Measurements from ENCODE around the gene YPEL5. TPM values are rescaled to one million over a fixed set of nuclear protein-coding genes. Genes with fewer than 3 reads are reported as not detected.

YPEL5 gene
- total and polyA plus RNA-seq, 2 donors (not counting 1 experiment from before 2014, with no cell fraction given) = 94.7 to 159 TPM

DNA sequence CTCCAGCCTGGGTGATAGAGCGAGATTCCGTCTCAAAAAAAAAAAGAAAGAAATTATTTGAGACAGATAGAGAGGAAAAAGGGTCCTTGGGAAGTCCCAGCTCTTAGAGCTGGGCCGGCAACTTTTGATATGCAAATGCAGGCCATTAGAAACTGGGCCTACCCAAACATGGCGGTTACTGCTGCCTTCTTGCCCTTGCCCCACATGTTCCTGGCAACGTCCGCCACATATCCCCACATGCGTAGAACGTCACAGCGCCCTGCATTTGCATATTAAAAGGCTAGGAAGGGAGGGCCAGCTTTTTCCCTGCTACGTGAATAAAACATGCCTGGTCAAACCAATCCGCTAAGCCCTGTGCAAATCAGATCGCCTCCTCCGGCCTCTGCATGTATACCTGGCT is 43.8 kb downstream of the YPEL5 start:
- Histone ChIP-seq H3K9ac (ENCODE audit: insufficient read depth, low read length) (no peak overlapping the region), H4K20me1 (ENCODE audit: control insufficient read depth, extremely low read depth, insufficient read depth, low read length) (no peaks in the 10 kb centered on the region), H3K4me3 (replicated peaks in 1 of 4; ENCODE audit: control extremely low read depth in 1 of 4, insufficient read depth in 1 of 4, low read depth in 3 of 4, low read length in 4 of 4) (no peak overlapping the region), H3K9me3 (ENCODE audit: control insufficient read depth, insufficient read depth, low read depth, low read length) (no peaks in the 10 kb centered on the region), H3K79me2 (ENCODE audit: control insufficient read depth, insufficient read depth, low read length) (no peaks in the 10 kb centered on the region), H3K27ac (ENCODE audit: insufficient read depth, low read length) (no peak overlapping the region), H3K4me2 (ENCODE audit: extremely low read depth, insufficient read depth, low read length) (no peak overlapping the region), H2AFZ (ENCODE audit: low read length) (no peak overlapping the region), H3K36me3 (ENCODE audit: control insufficient read depth, insufficient read depth, low read length) (no peaks in the 10 kb centered on the region), H3K27me3 (ENCODE audit: control insufficient read depth, insufficient read depth, low read length) (peaks cover 9% of the 10 kb centered on the region), H3K4me1 (ENCODE audit: control insufficient read depth, extremely low read depth, insufficient read depth, low read length) (no peaks in the 10 kb centered on the region)
- TF ChIP-seq, protein P1, sequence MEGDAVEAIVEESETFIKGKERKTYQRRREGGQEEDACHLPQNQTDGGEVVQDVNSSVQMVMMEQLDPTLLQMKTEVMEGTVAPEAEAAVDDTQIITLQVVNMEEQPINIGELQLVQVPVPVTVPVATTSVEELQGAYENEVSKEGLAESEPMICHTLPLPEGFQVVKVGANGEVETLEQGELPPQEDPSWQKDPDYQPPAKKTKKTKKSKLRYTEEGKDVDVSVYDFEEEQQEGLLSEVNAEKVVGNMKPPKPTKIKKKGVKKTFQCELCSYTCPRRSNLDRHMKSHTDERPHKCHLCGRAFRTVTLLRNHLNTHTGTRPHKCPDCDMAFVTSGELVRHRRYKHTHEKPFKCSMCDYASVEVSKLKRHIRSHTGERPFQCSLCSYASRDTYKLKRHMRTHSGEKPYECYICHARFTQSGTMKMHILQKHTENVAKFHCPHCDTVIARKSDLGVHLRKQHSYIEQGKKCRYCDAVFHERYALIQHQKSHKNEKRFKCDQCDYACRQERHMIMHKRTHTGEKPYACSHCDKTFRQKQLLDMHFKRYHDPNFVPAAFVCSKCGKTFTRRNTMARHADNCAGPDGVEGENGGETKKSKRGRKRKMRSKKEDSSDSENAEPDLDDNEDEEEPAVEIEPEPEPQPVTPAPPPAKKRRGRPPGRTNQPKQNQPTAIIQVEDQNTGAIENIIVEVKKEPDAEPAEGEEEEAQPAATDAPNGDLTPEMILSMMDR (conservative IDR thresholded peaks at IDR 0.05 in 1 of 2, IDR thresholded peaks at IDR 0.05 in 1 of 2; ENCODE audit: low read depth in 1 of 2, low read length in 2 of 2) = no peak
- no peak for TF ChIP-seq EZH2 (IDR thresholded peaks at IDR 0.05; ENCODE audit: low read length, missing control alignments)
- no peak for DNase-seq (ENCODE audit: low read depth in 2 of 2)

DNA sequence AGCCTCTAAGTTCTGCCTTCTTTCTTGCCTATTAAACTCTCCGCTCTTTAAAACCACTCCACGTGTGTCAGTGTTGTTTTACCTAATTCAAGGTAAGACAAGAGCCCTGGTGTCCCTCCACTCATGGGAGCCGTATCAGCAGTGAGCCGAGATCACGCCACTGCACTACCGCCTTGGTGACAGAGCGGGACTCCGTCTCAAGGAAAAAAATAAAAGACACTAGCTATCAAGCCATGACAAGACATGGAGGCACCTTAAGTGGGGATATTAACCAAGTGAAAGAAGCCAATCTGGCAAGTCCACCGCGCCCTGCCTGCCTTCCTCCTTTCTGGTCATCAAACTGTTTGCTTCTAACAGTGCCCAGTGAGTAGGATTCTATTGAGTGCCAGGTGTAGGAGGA is 44.3 kb downstream of the YPEL5 start:
- no peak overlapping the region for H3K27ac ChIP-seq (ENCODE audit: insufficient read depth, low read length)
- H3K9ac ChIP-seq (ENCODE audit: insufficient read depth, low read length) = no peak overlapping the region
- H3K4me2 ChIP-seq (ENCODE audit: extremely low read depth, insufficient read depth, low read length) = no peak overlapping the region
- H2AFZ ChIP-seq (ENCODE audit: low read length) = no peak overlapping the region
- no peaks in the 10 kb centered on the region for H3K36me3 ChIP-seq (ENCODE audit: control insufficient read depth, insufficient read depth, low read length)
- TF ChIP-seq EZH2 (IDR thresholded peaks at IDR 0.05; ENCODE audit: low read length, missing control alignments) = no peak
- TF ChIP-seq, protein P1 (conservative IDR thresholded peaks at IDR 0.05 in 1 of 2, IDR thresholded peaks at IDR 0.05 in 1 of 2; ENCODE audit: low read depth in 1 of 2, low read length in 2 of 2) = no peak
- no peak overlapping the region for H3K4me3 ChIP-seq (replicated peaks in 1 of 4; ENCODE audit: control extremely low read depth in 1 of 4, insufficient read depth in 1 of 4, low read depth in 3 of 4, low read length in 4 of 4)
- no peaks in the 10 kb centered on the region for H4K20me1 ChIP-seq (ENCODE audit: control insufficient read depth, extremely low read depth, insufficient read depth, low read length)
- no peaks in the 10 kb centered on the region for H3K4me1 ChIP-seq (ENCODE audit: control insufficient read depth, extremely low read depth, insufficient read depth, low read length)
- no peaks in the 10 kb centered on the region for H3K9me3 ChIP-seq (ENCODE audit: control insufficient read depth, insufficient read depth, low read depth, low read length)
- peaks cover 9% of the 10 kb centered on the region for H3K27me3 ChIP-seq (ENCODE audit: control insufficient read depth, insufficient read depth, low read length)
- no peaks in the 10 kb centered on the region for H3K79me2 ChIP-seq (ENCODE audit: control insufficient read depth, insufficient read depth, low read length)
- DNase-seq (ENCODE audit: low read depth in 2 of 2) = no peak

- no peaks in the 10 kb centered on the region for H3K4me1 ChIP-seq (ENCODE audit: control insufficient read depth, extremely low read depth, insufficient read depth, low read length)
- H3K4me3 ChIP-seq (replicated peaks in 1 of 4; ENCODE audit: control extremely low read depth in 1 of 4, insufficient read depth in 1 of 4, low read depth in 3 of 4, low read length in 4 of 4) = no peak overlapping the region
- no peak overlapping the region for H3K4me2 ChIP-seq (ENCODE audit: extremely low read depth, insufficient read depth, low read length)
- no peak overlapping the region for H3K9ac ChIP-seq (ENCODE audit: insufficient read depth, low read length)
- H3K36me3 ChIP-seq (ENCODE audit: control insufficient read depth, insufficient read depth, low read length) = no peaks in the 10 kb centered on the region
- no peaks in the 10 kb centered on the region for H4K20me1 ChIP-seq (ENCODE audit: control insufficient read depth, extremely low read depth, insufficient read depth, low read length)
- no peak for TF ChIP-seq EZH2 (IDR thresholded peaks at IDR 0.05; ENCODE audit: low read length, missing control alignments)
- TF ChIP-seq, protein P1 (conservative IDR thresholded peaks at IDR 0.05 in 1 of 2, IDR thresholded peaks at IDR 0.05 in 1 of 2; ENCODE audit: low read depth in 1 of 2, low read length in 2 of 2) = no peak
- H3K79me2 ChIP-seq (ENCODE audit: control insufficient read depth, insufficient read depth, low read length) = no peaks in the 10 kb centered on the region
- DNase-seq (ENCODE audit: low read depth in 2 of 2) = no peak
- H3K9me3 ChIP-seq (ENCODE audit: control insufficient read depth, insufficient read depth, low read depth, low read length) = no peaks in the 10 kb centered on the region
- no peak overlapping the region for H3K27ac ChIP-seq (ENCODE audit: insufficient read depth, low read length)
- no peak overlapping the region for H2AFZ ChIP-seq (ENCODE audit: low read length)
- peaks cover 7% of the 10 kb centered on the region for H3K27me3 ChIP-seq (ENCODE audit: control insufficient read depth, insufficient read depth, low read length)
These were observed 45.0 kb downstream of the YPEL5 start for GRCh38 chr2:30191819-30192271.

Data from fibroblast of lung (primary cell).